ACC112 (cell line): Measurements from ENCODE around the gene VPREB1.
"Not testable (repeated sequence)": the region's sequence is repeated elsewhere in the genome, so short reads cannot be mapped to it uniquely, and the experiment has no call there.

Source experiments
- H2AFZ ChIP-seq: fragments of 200-600 bp; sonication (generic); one replicate; pipeline ENCODE4 v1.6.0; 2017; ENCODE audit warnings: antibody characterized with exemption, low read length; ENCODE audit not compliant: unreplicated experiment
- H3K27ac ChIP-seq: fragments of 200-600 bp; sonication (generic); 2 replicates; pipeline ENCODE4 v1.5.1; 2014; ENCODE audit warnings: low read depth, mild to moderate bottlenecking, antibody characterized with exemption, low read length, moderate library complexity
- H3K27me3 ChIP-seq: fragments of 200-600 bp; sonication (generic); 2 replicates; pipeline ENCODE4 v1.6.1; 2014; ENCODE audit warnings: mild to moderate bottlenecking, antibody characterized with exemption, low read length, moderate library complexity, mixed read lengths; ENCODE audit not compliant: insufficient read depth
- H3K36me3 ChIP-seq: fragments of 200-600 bp; sonication (generic); 2 replicates; pipeline ENCODE4 v1.6.1; 2016; ENCODE audit warnings: mild to moderate bottlenecking, antibody characterized with exemption, low read length, moderate library complexity, mixed read lengths; ENCODE audit not compliant: insufficient read depth
- H3K4me1 ChIP-seq: fragments of 200-600 bp; sonication (generic); one replicate; pipeline ENCODE4 v1.6.1; 2016; ENCODE audit warnings: low read length, mixed read lengths; ENCODE audit not compliant: insufficient read depth, unreplicated experiment, control insufficient read depth
- H3K4me3 ChIP-seq: fragments of 200-600 bp; sonication (generic); 2 replicates; pipeline ENCODE4 v1.5.1; 2014; ENCODE audit warnings: mild to moderate bottlenecking, low read depth, low read length
- H3K79me2 ChIP-seq: fragments of 200-600 bp; sonication (generic); one replicate; pipeline ENCODE4 v1.6.0; 2016; ENCODE audit warnings: low read length; ENCODE audit not compliant: control insufficient read depth, unreplicated experiment, insufficient read depth

VPREB1 gene

GRCh38 chr22:22201185-22201929 is 43.2 kb upstream of the VPREB1 start:
- H2AFZ ChIP-seq, result no peak overlapping the region
- peaks cover 35% of the 10 kb centered on the region for H3K27me3 ChIP-seq
- H3K27ac ChIP-seq, result no peak overlapping the region

GRCh38 chr22:22201930-22202343 is 42.6 kb upstream of the VPREB1 start:
- Histone ChIP-seq H3K27ac (no peak overlapping the region), H3K27me3 (peaks cover 32% of the 10 kb centered on the region), H3K4me3 (no peak overlapping the region), H3K79me2 (no peaks in the 10 kb centered on the region), H3K36me3 (no peaks in the 10 kb centered on the region), H2AFZ (no peak overlapping the region), H3K4me1 (no peaks in the 10 kb centered on the region)

More at GRCh38 chr22:22201185-22201929, 43.2 kb upstream of the VPREB1 start:
- H3K4me1 ChIP-seq, result no peaks in the 10 kb centered on the region
- no peak overlapping the region for H3K4me3 ChIP-seq
- no peaks in the 10 kb centered on the region for H3K36me3 ChIP-seq
- H3K79me2 ChIP-seq, result no peaks in the 10 kb centered on the region

GRCh38 chr22:22203048-22203971 is 41.3 kb upstream of the VPREB1 start:
- no peak overlapping the region for H3K4me3 ChIP-seq
- no peaks in the 10 kb centered on the region for H3K4me1 ChIP-seq
- no peak overlapping the region for H3K27ac ChIP-seq
- H3K79me2 ChIP-seq, result no peaks in the 10 kb centered on the region
- no peaks in the 10 kb centered on the region for H3K36me3 ChIP-seq
- H3K27me3 ChIP-seq, result peaks cover 30% of the 10 kb centered on the region; the same call in 1 of the 2 replicates
- H2AFZ ChIP-seq, result no peak overlapping the region

- peaks cover 14% of the 10 kb centered on the region; the same call in 1 of the 2 replicates for H3K27me3 ChIP-seq
- peaks cover 7% of the 10 kb centered on the region for H3K4me1 ChIP-seq
- no peak overlapping the region for H2AFZ ChIP-seq
- H3K79me2 ChIP-seq, result no peaks in the 10 kb centered on the region
- no peak overlapping the region for H3K27ac ChIP-seq
- H3K4me3 ChIP-seq, result no peak overlapping the region
- no peaks in the 10 kb centered on the region for H3K36me3 ChIP-seq
Measured at GRCh38 chr22:22207845-22208564, 36.6 kb upstream of the VPREB1 start.

GRCh38 chr22:22208652-22209051 is 35.9 kb upstream of the VPREB1 start:
- Histone ChIP-seq H3K36me3 (no peaks in the 10 kb centered on the region), H3K4me3 (no peak overlapping the region), H3K4me1 (peaks cover 7% of the 10 kb centered on the region), H3K79me2 (no peaks in the 10 kb centered on the region), H3K27ac (no peak overlapping the region), H3K27me3 (0 out of 2 replicates have a peak, but pooled peaks cover 10% of the 10 kb centered on the region), H2AFZ (no peak overlapping the region)

GRCh38 chr22:22209080-22209640 is 35.4 kb upstream of the VPREB1 start:
- not testable (repeated sequence) for H3K27me3 ChIP-seq, H3K4me1 ChIP-seq, H3K4me3 ChIP-seq, H3K36me3 ChIP-seq, H2AFZ ChIP-seq, H3K27ac ChIP-seq, H3K79me2 ChIP-seq

- Histone ChIP-seq H3K36me3 (no peaks in the 10 kb centered on the region), H3K4me3 (no peak overlapping the region), H2AFZ (no peak overlapping the region), H3K4me1 (peaks cover 7% of the 10 kb centered on the region), H3K27ac (no peak overlapping the region), H3K79me2 (no peaks in the 10 kb centered on the region), H3K27me3 (0 out of 2 replicates have a peak, but pooled peaks cover 4% of the 10 kb centered on the region)
Measured at GRCh38 chr22:22210375-22210774, 34.2 kb upstream of the VPREB1 start.

- Histone ChIP-seq H3K4me3 (no peak overlapping the region), H3K27ac (no peak overlapping the region), H2AFZ (no peak overlapping the region), H3K27me3 (0 out of 2 replicates have a peak, but pooled peaks cover 4% of the 10 kb centered on the region), H3K36me3 (no peaks in the 10 kb centered on the region), H3K4me1 (peaks cover 7% of the 10 kb centered on the region), H3K79me2 (no peaks in the 10 kb centered on the region)
Measured at GRCh38 chr22:22210889-22211833, 33.4 kb upstream of the VPREB1 start.

GRCh38 chr22:22213231-22213630 is 31.4 kb upstream of the VPREB1 start:
- no peaks in the 10 kb centered on the region for H3K79me2 ChIP-seq
- peaks cover 7% of the 10 kb centered on the region for H3K4me1 ChIP-seq
- H3K27me3 ChIP-seq, result no peaks in the 10 kb centered on the region
- H3K36me3 ChIP-seq, result no peaks in the 10 kb centered on the region
- H3K27ac ChIP-seq, result no peak overlapping the region
- H2AFZ ChIP-seq, result no peak overlapping the region
- H3K4me3 ChIP-seq, result no peak overlapping the region
